OCI-LY1 (cell line): Measurements from ENCODE around the gene NEGR1.

ENCODE experiments used
- CTCF ChIP-seq: fragments of 200-600 bp; sonication (generic), shearing (Covaris generic); IDR thresholded peaks from 2 replicates; pipeline ENCODE4 v1.5.1; 2017; ENCODE audit warnings: mild to moderate bottlenecking, antibody characterized with exemption, low read length, moderate library complexity, mixed read lengths
- EZH2 ChIP-seq: fragments of 200-600 bp; sonication (generic), shearing (Covaris generic); IDR thresholded peaks from 2 replicates; pipeline ENCODE4 v1.8.0; 2017; ENCODE audit warnings: borderline replicate concordance, mixed run types, mild to moderate bottlenecking, antibody characterized with exemption, low read length, moderate library complexity, mixed read lengths

DNA sequence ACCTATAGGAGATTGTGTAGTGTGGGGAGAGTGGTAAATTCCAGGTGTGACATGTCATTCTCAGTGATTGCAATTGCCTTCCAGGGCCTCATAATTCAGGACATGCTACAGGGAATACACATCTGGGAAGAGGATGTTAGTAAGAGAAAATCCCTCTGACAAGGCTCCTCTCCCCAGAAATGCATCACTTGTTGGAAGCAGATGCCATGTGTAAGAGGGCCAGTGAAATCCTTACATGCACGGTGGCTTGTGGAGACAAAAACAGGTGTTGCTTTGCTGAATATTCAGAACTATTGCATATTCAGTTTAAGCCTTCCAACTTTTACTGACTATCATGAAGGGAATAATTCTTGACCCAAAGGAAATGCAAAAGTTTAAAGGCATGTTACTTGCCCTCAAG lies 503.4 kb downstream of the NEGR1 start:
- no peak for TF ChIP-seq CTCF
- TF ChIP-seq EZH2, result no peak
